ENCODE results near the gene PUS3. TPM values are rescaled to one million over a fixed set of nuclear protein-coding genes. Genes with fewer than 3 reads are reported as not detected.

PUS3 gene
- 5.3 TPM for total RNA-seq

GRCh38 chr11:125902927-125903710 lies at the start of gene PUS3:
Gene PUS3, minus strand, starts transcription at chr11:125903206. Its CDS starts 6,922 bp downstream, at chr11:125896284.
- ATAC-seq: peak; percentile 94

- ATAC-seq: no peak
Observed at GRCh38 chr11:125952559-125952958, 49.6 kb upstream of the PUS3 start.

- no peak for ATAC-seq
Observed at GRCh38 chr11:125951731-125952130, 48.7 kb upstream of the PUS3 start.

- ATAC-seq: peak; percentile 29
Observed at GRCh38 chr11:125950696-125951651, 48.0 kb upstream of the PUS3 start.

GRCh38 chr11:125950178-125950490 lies 47.1 kb upstream of the PUS3 start:
- ATAC-seq: no peak

GRCh38 chr11:125949271-125950177 lies 46.5 kb upstream of the PUS3 start:
- ATAC-seq: no peak

GRCh38 chr11:125948278-125949051 lies 45.5 kb upstream of the PUS3 start:
- ATAC-seq: no peak

GRCh38 chr11:125947419-125948277 lies 44.6 kb upstream of the PUS3 start:
- no peak for ATAC-seq

GRCh38 chr11:125946712-125947418 lies 43.9 kb upstream of the PUS3 start:
- ATAC-seq: no peak

GRCh38 chr11:125945797-125946520 lies 43.0 kb upstream of the PUS3 start, which contains the start of gene VSIG10L2:
Gene VSIG10L2, plus strand, starts transcription at chr11:125946044. Its CDS starts 12 bp downstream, at chr11:125946056.
- no peak for ATAC-seq

GRCh38 chr11:125945011-125945796 lies 42.2 kb upstream of the PUS3 start:
- ATAC-seq: no peak

GRCh38 chr11:125944350-125945010 lies 41.5 kb upstream of the PUS3 start:
- no peak for ATAC-seq

GRCh38 chr11:125943661-125944349 lies 40.8 kb upstream of the PUS3 start:
- no peak for ATAC-seq

GRCh38 chr11:125942771-125943428 lies 39.9 kb upstream of the PUS3 start:
- no peak for ATAC-seq

GRCh38 chr11:125941619-125942611 lies 38.9 kb upstream of the PUS3 start:
- ATAC-seq: peak; percentile 74

Data from esophagus mucosa (tissue), 1 donor.